ENCODE data around the gene PPM1H. TPM values are rescaled to one million over a fixed set of nuclear protein-coding genes. Genes with fewer than 3 reads are reported as not detected.

PPM1H gene
- total and polyA plus RNA-seq, 2 donors: 1.4 to 6.5 TPM

DNA sequence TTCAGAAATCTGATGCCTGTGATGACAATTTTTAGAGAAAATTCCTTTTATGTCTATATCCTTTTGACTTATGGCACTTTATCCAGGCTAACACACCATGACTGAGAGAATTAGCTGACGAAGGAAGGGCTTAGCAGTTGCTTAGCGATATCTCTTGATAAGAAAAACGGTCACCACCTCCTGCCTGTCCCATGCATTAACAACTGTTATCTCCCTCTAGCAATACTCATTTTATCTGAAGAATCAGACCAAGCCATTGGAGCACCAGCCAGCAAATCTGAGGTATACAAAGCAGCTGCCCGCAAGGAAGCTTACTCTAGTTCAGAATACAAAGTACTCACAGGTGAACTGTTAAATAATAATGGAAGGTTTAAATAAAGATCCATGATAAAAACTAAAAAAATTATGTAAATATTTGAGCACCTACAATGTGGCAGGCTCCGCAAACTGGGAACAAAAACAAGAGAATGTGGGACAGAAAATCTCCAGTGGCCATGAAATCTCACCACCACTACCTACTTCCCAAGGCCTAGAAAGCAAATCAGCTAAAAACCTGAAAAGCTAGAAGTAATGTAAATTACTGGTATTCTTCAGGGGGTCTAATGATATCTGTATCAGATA, 24.3 kb downstream of the PPM1H start:
- WGBS: 24% methylated on average over 5 of the region's 5 CpGs
- no peak overlapping the region for H3K4me3 ChIP-seq (ENCODE audit: low read depth, low read length)
- no peaks in the 10 kb centered on the region for H3K36me3 ChIP-seq (ENCODE audit: insufficient read depth)
- no peak for DNase-seq (ENCODE audit: extremely low spot score)
- no peaks in the 10 kb centered on the region for H3K4me1 ChIP-seq (ENCODE audit: insufficient read depth)
- no peak overlapping the region for H3K27ac ChIP-seq (ENCODE audit: low read depth)

DNA sequence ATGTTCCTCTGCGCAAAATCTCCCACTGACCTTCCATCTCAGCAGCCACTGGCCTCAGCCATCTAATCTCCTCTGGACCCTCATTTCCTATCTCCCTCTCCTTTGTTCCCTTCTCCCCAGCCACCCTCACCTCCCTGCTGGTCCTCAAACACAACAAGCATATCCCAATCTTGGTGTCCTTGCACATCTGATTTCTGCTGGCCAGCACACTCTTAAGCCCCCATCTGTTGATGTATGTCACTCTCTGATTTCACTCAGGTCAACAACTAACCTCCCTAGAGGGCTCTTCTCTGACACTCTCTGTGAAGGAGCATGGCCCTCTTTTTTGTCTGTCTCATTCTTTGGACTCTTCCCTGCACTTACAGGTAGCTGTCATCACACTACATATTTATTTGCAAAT, 25.6 kb downstream of the PPM1H start:
- H3K36me3 ChIP-seq (ENCODE audit: insufficient read depth): no peaks in the 10 kb centered on the region
- WGBS: 98% methylated on average over 1 of the region's 1 CpG
- no peaks in the 10 kb centered on the region for H3K4me1 ChIP-seq (ENCODE audit: insufficient read depth)
- DNase-seq (ENCODE audit: extremely low spot score): no peak
- H3K27ac ChIP-seq (ENCODE audit: low read depth): no peak overlapping the region
- no peak overlapping the region for H3K4me3 ChIP-seq (ENCODE audit: low read depth, low read length)

DNA sequence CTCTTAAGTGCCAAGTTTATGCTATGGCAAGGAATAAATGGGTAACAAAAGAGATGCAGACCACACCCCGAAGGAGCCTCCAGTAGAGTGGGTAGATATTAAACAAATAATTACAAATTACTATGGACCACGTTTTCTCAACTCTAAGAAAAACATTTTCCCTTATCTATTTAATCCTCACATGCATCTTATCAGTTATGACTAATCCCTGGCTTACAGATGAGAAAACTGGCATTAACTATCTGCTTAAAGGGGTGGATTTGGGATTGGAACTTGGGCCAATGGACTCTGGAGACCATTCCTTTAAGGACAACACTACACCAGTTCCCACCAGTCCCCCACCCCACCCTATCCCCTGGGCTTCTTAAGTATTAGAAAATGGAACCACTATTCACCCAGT, 26.3 kb downstream of the PPM1H start:
- Histone ChIP-seq H3K4me1 (ENCODE audit: insufficient read depth) (no peaks in the 10 kb centered on the region), H3K4me3 (ENCODE audit: low read depth, low read length) (no peak overlapping the region), H3K36me3 (ENCODE audit: insufficient read depth) (no peaks in the 10 kb centered on the region), H3K27ac (ENCODE audit: low read depth) (no peak overlapping the region)
- DNase-seq (ENCODE audit: extremely low spot score): no peak
- 47% methylated on average over 2 of the region's 2 CpGs for WGBS

DNA sequence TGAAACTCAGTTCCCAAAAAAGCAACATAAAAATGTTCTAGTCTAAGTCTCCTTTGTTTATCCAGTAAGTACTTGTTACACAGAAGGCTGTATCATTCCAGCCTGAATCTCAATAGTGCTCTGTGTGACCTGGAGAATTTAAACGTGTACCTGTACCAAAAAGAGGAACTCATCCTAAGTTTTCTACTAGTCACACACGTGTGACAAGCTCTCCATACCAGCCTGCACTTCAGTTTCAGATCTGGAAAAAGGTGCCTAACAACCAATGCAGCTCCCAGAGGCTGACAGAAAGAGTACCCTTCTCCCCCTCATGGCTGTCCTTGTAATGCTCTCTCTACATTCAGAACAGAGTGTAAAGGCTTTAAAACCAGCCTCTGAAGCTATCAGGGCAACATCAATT, 27.4 kb downstream of the PPM1H start:
- Histone ChIP-seq H3K27ac (ENCODE audit: low read depth) (no peak overlapping the region), H3K4me3 (ENCODE audit: low read depth, low read length) (no peak overlapping the region), H3K4me1 (ENCODE audit: insufficient read depth) (no peaks in the 10 kb centered on the region), H3K36me3 (ENCODE audit: insufficient read depth) (no peaks in the 10 kb centered on the region)
- 51% methylated on average over 2 of the region's 2 CpGs for WGBS
- no peak for DNase-seq (ENCODE audit: extremely low spot score)

DNA sequence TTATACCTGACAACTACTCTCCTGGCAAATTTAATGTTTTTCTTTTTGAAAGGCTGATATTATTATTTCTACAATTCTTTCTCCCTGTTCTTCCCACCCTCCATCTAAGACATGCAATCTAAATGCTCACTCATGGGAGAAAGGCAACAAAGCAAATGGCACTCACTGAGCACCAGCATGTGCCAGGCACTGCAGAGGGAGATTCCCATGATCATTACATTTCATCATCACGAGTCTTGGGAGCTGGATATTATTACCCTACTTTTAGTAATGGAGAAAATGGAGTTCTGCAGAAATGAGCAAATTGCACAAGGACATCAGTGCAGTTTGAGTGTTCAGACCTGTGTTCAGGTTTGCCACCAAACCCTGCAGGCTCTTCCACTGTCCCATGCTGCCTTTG, 27.9 kb downstream of the PPM1H start:
- WGBS: 73% methylated on average over 1 of the region's 1 CpG
- no peak for DNase-seq (ENCODE audit: extremely low spot score)
- Histone ChIP-seq H3K36me3 (ENCODE audit: insufficient read depth) (no peaks in the 10 kb centered on the region), H3K4me1 (ENCODE audit: insufficient read depth) (no peaks in the 10 kb centered on the region), H3K27ac (ENCODE audit: low read depth) (no peak overlapping the region), H3K4me3 (ENCODE audit: low read depth, low read length) (no peak overlapping the region)

DNA sequence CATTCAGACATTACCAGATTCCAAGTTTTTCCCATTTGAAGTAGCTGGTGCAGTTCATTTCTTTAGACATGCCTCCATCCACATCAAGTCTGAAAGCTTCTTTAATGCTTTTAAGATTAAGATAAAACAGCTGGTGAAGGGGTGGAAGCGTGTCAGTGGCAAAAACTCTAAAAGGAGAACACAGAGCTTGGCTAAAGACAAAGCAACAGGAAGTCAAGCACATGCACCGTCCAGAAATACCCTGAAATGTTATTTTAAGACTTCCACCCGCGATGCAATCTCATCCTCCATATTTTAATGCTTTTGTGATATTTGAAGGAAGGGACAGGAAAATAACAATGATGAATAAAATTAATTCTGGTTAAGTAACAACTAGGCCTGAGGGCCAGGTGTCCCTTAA, 31.8 kb downstream of the PPM1H start:
- Histone ChIP-seq H3K27ac (ENCODE audit: low read depth) (no peak overlapping the region), H3K4me1 (ENCODE audit: insufficient read depth) (no peaks in the 10 kb centered on the region), H3K4me3 (ENCODE audit: low read depth, low read length) (no peak overlapping the region), H3K36me3 (ENCODE audit: insufficient read depth) (no peaks in the 10 kb centered on the region)
- WGBS: 47% methylated on average over 4 of the region's 4 CpGs
- no peak for DNase-seq (ENCODE audit: extremely low spot score)

DNA sequence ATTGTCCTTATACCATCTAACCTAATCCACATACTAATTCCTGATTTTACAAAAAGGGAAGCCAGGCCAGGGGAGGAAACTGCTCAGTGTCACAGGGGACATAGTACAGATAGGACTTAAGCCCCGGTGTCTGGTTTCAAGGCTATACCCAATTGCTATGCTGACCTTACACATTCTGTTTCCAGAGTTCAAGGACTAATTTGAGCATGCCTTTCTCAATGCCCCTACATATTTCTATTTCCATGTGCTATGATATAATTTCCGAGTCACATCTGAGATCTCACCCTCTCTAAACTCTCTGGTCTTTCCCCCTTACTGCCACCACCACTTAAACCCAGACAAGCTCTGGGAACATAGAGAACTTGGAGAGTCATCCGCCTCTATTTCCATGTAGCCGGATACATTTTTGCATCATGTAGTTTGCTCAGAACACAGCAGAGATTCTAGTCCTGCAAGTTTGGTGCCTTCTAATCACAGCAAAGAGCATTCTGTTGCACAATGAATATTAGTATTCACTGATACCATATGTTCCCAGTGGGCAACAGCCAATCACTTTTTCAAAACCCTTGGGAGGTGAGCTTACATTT, 34.2 kb downstream of the PPM1H start:
- Histone ChIP-seq H3K36me3 (ENCODE audit: insufficient read depth) (no peaks in the 10 kb centered on the region), H3K27ac (ENCODE audit: low read depth) (no peak overlapping the region), H3K4me1 (ENCODE audit: insufficient read depth) (no peaks in the 10 kb centered on the region), H3K4me3 (ENCODE audit: low read depth, low read length) (no peak overlapping the region)
- DNase-seq (ENCODE audit: extremely low spot score): no peak
- 58% methylated on average over 4 of the region's 4 CpGs for WGBS

DNA sequence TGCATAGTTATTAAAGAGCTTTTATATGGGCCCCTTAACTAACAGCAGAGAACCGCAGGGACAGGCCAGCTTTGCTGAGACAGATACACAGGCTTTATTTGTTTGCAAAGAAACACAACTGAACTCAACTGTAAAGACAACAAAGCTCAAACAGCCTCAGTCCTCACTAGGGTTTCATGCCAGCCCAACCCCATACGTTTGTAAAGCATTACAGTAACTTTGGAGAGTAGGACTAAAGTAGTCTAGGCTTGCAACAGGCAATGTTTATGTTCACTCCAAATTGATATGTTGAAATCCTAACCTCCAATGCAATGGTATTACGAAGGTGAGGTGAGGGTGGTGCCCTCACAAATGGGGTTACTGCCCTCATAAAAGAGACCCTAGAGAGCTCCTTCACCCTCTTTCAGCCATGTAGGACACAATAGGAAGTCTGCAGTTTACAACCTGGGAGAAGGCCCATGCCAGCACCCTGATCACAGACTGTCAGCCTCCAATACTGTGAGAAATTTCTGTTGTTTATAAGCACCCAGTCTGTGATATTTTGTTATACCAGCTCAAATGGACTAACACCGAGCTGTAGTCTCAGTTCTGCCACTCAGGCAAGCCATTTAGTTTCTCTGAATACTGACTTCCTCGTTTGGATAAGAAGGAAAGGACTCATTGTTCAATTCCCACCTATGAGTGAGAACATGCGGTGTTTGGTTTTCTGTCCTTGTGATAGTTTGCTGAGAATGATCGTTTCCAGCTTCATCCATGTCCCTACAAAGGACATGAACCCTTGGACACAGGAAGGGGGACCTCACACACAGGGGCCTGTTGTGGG, 35.2 kb downstream of the PPM1H start:
- Histone ChIP-seq H3K36me3 (ENCODE audit: insufficient read depth) (no peaks in the 10 kb centered on the region), H3K27ac (ENCODE audit: low read depth) (no peak overlapping the region), H3K4me1 (ENCODE audit: insufficient read depth) (no peaks in the 10 kb centered on the region), H3K4me3 (ENCODE audit: low read depth, low read length) (no peak overlapping the region)
- no peak for DNase-seq (ENCODE audit: extremely low spot score)
- 57% methylated on average over 7 of the region's 7 CpGs for WGBS

DNA sequence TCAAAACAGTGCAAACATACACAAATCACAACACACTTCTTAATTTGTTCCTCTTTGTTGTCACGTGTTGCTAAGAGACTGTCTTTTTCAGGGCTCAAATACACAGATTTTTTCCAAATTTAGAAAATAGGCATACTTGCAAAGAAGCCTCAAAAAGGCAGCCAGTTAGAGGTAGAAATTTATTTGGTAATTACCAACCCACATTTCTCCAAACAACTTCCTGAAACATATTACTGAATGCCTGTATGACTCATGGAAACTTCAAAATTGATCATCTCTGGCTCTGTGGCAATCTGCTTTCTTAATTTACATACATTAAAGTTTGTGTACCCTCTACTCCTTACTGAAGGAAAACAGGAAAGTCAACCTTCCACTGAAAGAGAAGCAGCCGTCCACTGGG, 36.4 kb downstream of the PPM1H start:
- no peak for DNase-seq (ENCODE audit: extremely low spot score)
- Histone ChIP-seq H3K27ac (ENCODE audit: low read depth) (no peak overlapping the region), H3K4me3 (ENCODE audit: low read depth, low read length) (no peak overlapping the region), H3K36me3 (ENCODE audit: insufficient read depth) (no peaks in the 10 kb centered on the region), H3K4me1 (ENCODE audit: insufficient read depth) (no peaks in the 10 kb centered on the region)
- 69% methylated on average over 2 of the region's 2 CpGs for WGBS

DNA sequence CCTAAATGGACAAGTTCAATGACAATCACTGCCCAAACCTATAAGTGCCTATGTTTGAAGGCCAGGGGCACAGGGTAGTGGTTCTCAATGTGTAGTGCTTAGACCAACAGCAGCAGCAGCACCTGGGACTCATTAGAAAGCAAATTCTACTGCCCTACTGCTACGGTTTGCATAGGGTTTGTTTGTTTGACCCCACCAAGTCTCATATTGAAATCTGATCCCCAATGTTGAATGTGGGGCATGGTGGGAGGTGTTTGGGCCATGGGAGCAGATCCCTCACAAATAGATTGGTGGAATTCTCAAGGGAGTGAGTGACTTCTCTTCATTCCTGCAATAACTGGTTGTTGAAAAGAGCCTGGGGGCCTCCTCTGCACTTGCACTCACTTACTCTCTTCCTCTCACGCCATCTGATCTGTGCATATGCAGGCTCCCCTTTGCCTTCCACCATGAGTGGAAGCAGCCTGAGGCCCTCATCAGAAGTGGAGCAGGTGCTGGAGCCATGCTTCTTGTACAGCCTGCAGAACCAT, 39.5 kb downstream of the PPM1H start:
- Histone ChIP-seq H3K4me1 (ENCODE audit: insufficient read depth) (no peaks in the 10 kb centered on the region), H3K36me3 (ENCODE audit: insufficient read depth) (no peaks in the 10 kb centered on the region), H3K27ac (ENCODE audit: low read depth) (no peak overlapping the region), H3K4me3 (ENCODE audit: low read depth, low read length) (no peak overlapping the region)
- 60% methylated on average over 2 of the region's 2 CpGs for WGBS
- no peak for DNase-seq (ENCODE audit: extremely low spot score)

DNA sequence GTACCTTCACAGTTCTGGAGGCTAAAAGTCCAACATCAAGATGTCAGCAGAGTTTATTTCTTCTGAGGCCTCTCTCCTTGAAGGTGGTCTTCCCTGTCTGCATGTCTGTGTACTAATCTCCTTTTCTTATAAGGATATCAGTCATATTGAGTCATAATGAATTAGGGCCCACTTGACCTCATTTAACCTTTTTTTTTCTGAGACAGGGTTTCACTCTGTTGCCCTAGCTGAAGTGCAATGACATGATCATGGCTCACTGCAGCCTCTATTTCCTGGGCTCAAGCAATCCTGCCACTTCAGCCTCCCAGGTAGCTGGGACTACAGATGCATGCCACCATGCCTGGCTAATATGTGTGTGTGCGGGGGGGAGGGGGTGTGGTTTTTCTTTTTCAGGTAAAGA, 41.7 kb downstream of the PPM1H start:
- WGBS: 98% methylated on average over 1 of the region's 1 CpG
- no peaks in the 10 kb centered on the region for H3K36me3 ChIP-seq (ENCODE audit: insufficient read depth)
- no peak overlapping the region for H3K27ac ChIP-seq (ENCODE audit: low read depth)
- no peak overlapping the region for H3K4me3 ChIP-seq (ENCODE audit: low read depth, low read length)
- no peaks in the 10 kb centered on the region for H3K4me1 ChIP-seq (ENCODE audit: insufficient read depth)
- no peak for DNase-seq (ENCODE audit: extremely low spot score)

DNA sequence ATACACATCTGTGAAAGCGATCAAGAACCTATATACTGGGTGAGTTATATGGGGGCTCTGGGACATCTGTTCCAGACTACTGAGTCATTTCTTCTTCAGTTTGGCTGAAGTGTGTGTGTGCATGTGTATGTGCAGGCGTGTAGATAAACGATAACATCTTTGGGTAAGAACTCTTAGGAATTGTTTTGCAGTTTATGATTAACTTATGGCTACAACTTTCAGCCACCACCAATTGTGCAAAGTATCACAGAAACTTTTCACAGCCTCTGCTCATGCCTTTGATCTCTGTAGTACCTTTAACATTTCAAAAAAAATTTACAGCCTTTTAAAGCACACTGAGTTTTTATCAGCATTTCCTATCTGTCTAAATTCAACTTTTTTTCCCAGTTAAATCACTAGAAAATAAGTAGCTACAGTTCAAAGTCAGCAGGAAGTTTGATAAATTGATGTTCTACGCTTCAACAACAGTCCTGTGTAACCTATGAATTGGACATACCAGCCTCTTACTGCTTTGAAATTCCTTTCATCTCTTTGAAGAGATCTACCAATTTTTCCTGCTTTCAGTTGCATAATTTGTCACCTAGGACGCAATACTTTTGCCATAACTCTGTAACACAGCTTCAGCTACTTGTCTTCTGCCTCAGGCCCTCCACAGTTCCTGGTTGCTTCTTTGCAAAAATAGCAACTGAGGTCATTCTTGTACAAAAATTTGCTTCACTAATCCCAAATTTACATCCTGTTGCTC, 43.0 kb downstream of the PPM1H start:
- 71% methylated on average over 5 of the region's 5 CpGs for WGBS
- Histone ChIP-seq H3K4me1 (ENCODE audit: insufficient read depth) (no peaks in the 10 kb centered on the region), H3K27ac (ENCODE audit: low read depth) (no peak overlapping the region), H3K4me3 (ENCODE audit: low read depth, low read length) (no peak overlapping the region), H3K36me3 (ENCODE audit: insufficient read depth) (no peaks in the 10 kb centered on the region)
- DNase-seq (ENCODE audit: extremely low spot score): no peak

DNA sequence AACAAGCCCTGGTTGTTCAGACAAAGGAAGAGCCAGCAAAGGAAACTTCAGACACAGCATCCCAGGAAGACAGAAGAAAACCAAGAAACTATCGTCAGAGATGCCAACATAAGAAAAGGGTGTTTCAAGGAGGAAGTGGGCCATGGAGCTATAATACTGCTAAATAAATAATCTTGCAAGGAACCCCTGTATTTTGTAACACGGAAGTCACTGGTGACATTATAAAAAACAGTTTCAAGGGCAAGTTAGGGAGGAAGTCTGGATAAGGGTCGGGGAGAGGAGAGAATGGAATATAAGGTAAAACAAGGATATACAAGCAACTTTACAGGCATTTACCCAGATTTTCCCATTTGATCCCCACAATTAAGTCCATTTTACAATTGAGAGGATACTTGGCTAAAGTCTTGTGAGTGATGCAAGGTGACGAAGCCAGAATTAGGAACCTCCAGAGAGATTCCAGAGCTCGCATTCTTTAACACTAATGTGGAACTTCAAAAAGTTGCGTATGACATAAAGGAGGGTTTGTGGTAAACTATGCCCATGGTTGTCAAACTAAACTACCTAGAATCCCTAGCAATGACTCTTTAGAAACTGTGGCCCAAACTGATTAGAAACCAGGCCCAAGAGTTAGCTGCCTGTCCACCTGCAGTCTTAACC, 46.4 kb downstream of the PPM1H start:
- DNase-seq (ENCODE audit: extremely low spot score): no peak
- WGBS: 84% methylated on average over 6 of the region's 6 CpGs
- no peaks in the 10 kb centered on the region for H3K36me3 ChIP-seq (ENCODE audit: insufficient read depth)
- H3K27ac ChIP-seq (ENCODE audit: low read depth): no peak overlapping the region
- no peak overlapping the region for H3K4me3 ChIP-seq (ENCODE audit: low read depth, low read length)
- H3K4me1 ChIP-seq (ENCODE audit: insufficient read depth): no peaks in the 10 kb centered on the region

Measured in urinary bladder (tissue), 4 donors.